Lung (tissue), 12 donors: ENCODE data around the gene PLCXD3. TPM values are rescaled to one million over a fixed set of nuclear protein-coding genes. Genes with fewer than 3 reads are reported as not detected.

Source experiments
- ATAC-seq: fragments of 200-7000 bp; cut with Tn5 transposase; one replicate; pipeline ENCODE4 v1.9.1; 2020; ENCODE audit warnings: moderate number of reproducible peaks; ENCODE audit not compliant: insufficient read depth, low FRiP score
- DNase-seq, 3 donors: peaks; one replicate each; pipeline ENCODE4 v3.0.0-alpha.2; 2013 to 2017
- H3K27ac ChIP-seq, 2 donors: one replicate each; pipeline ENCODE4 v1.5.1; 2013; ENCODE audit warnings: mild to moderate bottlenecking in 2 of 2, moderate library complexity in 2 of 2, control low read depth in 1 of 2, inconsistent platforms in 1 of 2, low read depth in 1 of 2, low read length in 1 of 2
- H3K27me3 ChIP-seq, 3 donors: one replicate each; pipeline ENCODE4 v1.5.1; 2013; ENCODE audit warnings: low read length in 2 of 3; ENCODE audit not compliant: control insufficient read depth in 3 of 3, insufficient read depth in 3 of 3
- H3K36me3 ChIP-seq, 4 donors: one replicate each; pipeline ENCODE4 v1.5.1; 2013; ENCODE audit warnings: low read length in 4 of 4, mild to moderate bottlenecking in 1 of 4, moderate library complexity in 1 of 4; ENCODE audit not compliant: control insufficient read depth in 4 of 4, insufficient read depth in 4 of 4
- H3K4me1 ChIP-seq, 5 donors: one replicate each; pipeline ENCODE4 v1.5.1; 2013; ENCODE audit warnings: low read length in 5 of 5, mild to moderate bottlenecking in 2 of 5, moderate library complexity in 1 of 5; ENCODE audit not compliant: control insufficient read depth in 5 of 5, insufficient read depth in 5 of 5
- H3K4me3 ChIP-seq: one replicate; pipeline ENCODE4 v1.5.1; 2013; ENCODE audit warnings: mild to moderate bottlenecking, control low read depth, moderate library complexity
- H3K9ac ChIP-seq, 2 donors: one replicate each; pipeline ENCODE4 v1.5.1; 2013; ENCODE audit warnings: low read length in 2 of 2, control low read depth in 1 of 2; ENCODE audit not compliant: insufficient read depth in 1 of 2
- H3K9me3 ChIP-seq, 4 donors: one replicate each; pipeline ENCODE4 v1.5.1; 2013; ENCODE audit warnings: low read length in 3 of 4, mild to moderate bottlenecking in 1 of 4, moderate library complexity in 1 of 4; ENCODE audit not compliant: control insufficient read depth in 4 of 4, insufficient read depth in 3 of 4
- WGBS, 2 donors: extraction: QIAGEN DNeasy Blood & Tissue Kit; methylation state at CpG; one replicate each; pipeline ENCODE4 v1.1.7; 2013; 5-methylcytosine and 5-hydroxymethylcytosine counted together
- polyA plus RNA-seq, 2 donors: library from polyadenylated mRNA; stranded (reverse); fragments of 200-250 nt; gene quantifications; one replicate each; pipeline ENCODE4 v1.2.1, GENCODE V29; 2013
- total RNA-seq, 2 donors: library from RNA; depleted of rRNA in 1 of 2; stranded (reverse); fragments of >200 nt in 1 of 2; gene quantifications; one replicate each; pipeline ENCODE4 v1.2.1, GENCODE V29; 2014 to 2021
- TF ChIP-seq, protein P1 (sequence below): IDR thresholded peaks from 2 replicates; pipeline ENCODE4 v1.5.1; 2012; ENCODE audit warnings: mild to moderate bottlenecking; ENCODE audit errors: control extremely low read depth, extremely low read depth
- donor health status: control.
- donor health status: control.
- donor health status: Bipolar disorder and iron deficiency.
- donor health status: healthy.
- donor health status: DM: yes; HTN: yes; CAD: no.

The PLCXD3 gene
- total and polyA plus RNA-seq, 4 donors = 0.38 to 2.1 (median 0.54) TPM

DNA sequence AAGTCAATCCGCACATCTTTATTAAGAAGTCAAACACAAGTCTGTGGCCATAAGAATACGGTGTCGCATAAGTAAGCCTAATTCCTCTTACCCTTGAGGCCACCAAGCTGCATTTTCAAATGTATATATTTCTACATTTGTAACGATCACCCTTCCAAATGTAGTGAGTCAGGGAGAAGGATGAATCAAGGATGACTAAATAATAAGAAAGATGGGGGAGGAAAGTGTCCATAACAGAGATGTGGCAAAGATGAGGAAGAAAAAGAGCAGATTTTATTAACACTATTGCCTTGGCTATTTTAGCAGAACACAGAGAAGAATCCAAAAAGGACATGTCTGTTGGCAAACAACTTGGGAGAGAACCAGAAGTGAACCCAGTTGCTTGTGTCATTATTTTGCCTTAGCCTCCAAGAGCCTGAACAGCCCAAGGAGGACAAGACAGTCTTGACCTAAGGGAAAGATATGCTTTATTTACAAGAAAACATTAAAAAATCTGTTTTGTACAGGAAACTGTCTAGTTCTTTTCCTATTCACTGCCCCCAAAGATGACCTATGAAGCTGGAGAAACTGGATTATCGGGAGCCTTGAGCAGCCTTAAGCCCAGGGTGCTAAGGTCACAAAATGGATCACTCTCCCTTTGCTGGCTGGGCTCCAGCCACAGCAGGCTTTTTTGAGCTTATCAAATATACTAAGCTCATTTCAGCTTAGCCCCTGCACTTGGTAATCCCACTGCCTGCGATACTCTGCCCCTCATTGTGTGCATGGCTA is 101.5 kb downstream of the PLCXD3 start:
- ATAC-seq = peak; percentile 30
- Histone ChIP-seq H3K4me3 (no peak overlapping the region), H3K27ac (peak overlapping the region in 1 of 2 donors; percentile 86), H3K4me1 (peaks cover 0 to 21% (median 0%) of the 10 kb centered on the region in 5 donors), H3K9ac (no peak overlapping the region), H3K27me3 (no peaks in the 10 kb centered on the region), H3K9me3 (no peaks in the 10 kb centered on the region), H3K36me3 (no peaks in the 10 kb centered on the region)
- WGBS, 2 donors = 81 to 91% methylated on average over 6 of the region's 6 CpGs
- DNase-seq = no peak
- TF ChIP-seq, protein P1, sequence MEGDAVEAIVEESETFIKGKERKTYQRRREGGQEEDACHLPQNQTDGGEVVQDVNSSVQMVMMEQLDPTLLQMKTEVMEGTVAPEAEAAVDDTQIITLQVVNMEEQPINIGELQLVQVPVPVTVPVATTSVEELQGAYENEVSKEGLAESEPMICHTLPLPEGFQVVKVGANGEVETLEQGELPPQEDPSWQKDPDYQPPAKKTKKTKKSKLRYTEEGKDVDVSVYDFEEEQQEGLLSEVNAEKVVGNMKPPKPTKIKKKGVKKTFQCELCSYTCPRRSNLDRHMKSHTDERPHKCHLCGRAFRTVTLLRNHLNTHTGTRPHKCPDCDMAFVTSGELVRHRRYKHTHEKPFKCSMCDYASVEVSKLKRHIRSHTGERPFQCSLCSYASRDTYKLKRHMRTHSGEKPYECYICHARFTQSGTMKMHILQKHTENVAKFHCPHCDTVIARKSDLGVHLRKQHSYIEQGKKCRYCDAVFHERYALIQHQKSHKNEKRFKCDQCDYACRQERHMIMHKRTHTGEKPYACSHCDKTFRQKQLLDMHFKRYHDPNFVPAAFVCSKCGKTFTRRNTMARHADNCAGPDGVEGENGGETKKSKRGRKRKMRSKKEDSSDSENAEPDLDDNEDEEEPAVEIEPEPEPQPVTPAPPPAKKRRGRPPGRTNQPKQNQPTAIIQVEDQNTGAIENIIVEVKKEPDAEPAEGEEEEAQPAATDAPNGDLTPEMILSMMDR = no peak

DNA sequence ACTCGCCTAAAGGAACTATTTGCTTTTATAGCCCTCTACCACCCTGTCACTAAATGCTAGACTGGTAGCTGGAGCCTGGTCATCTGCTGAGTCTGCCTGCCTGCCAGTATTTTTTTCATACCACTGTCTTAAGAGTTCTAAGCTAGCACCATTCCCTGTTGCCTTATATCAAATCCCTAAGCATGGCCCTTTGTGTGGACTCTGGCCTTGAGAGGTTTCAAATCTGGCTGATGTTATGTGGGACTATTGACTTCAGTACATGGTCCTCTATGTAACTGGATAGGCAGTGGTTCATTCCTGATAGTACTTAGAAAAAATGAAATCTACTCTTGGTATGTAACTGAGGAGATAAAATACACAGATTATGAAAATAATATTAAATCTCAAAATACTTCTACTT is 103.5 kb downstream of the PLCXD3 start:
- Histone ChIP-seq H3K9ac (no peak overlapping the region), H3K4me3 (no peak overlapping the region), H3K27me3 (no peaks in the 10 kb centered on the region), H3K27ac (peak overlapping the region in 1 of 2 donors; percentile 94), H3K4me1 (peaks cover 0 to 17% (median 0%) of the 10 kb centered on the region in 5 donors), H3K9me3 (no peaks in the 10 kb centered on the region), H3K36me3 (no peaks in the 10 kb centered on the region)
- ATAC-seq (no peak), DNase-seq (no peak)
- 81 to 88% methylated on average over 1 of the region's 1 CpG for WGBS, 2 donors
- TF ChIP-seq, protein P1 = no peak

DNA sequence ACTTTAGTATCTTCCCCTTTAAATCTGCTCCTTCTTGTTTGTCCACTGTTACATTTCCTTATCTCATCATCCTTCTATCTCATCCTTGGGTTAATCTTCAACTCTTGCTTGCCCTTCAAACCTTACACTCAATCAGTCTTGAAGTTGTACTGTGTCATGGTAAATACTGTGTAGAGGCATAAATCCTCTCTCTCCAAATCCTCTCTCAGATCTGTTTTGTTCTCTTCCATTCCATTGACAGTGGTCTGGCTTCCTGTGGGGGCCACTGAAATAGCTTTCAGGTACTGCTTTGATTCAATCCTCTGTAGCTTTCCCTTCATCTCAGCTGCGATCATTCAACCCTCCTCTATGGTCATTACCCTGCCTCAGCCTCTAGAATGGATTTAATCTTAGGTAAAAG is 104.0 kb downstream of the PLCXD3 start:
- DNase-seq = no peak
- no peak overlapping the region for H3K9ac ChIP-seq
- ATAC-seq = no peak
- peaks cover 0 to 17% (median 0%) of the 10 kb centered on the region in 5 donors for H3K4me1 ChIP-seq
- WGBS, 2 donors = 76 to 91% methylated on average over 1 of the region's 1 CpG
- H3K36me3 ChIP-seq = no peaks in the 10 kb centered on the region
- TF ChIP-seq, protein P1 = no peak
- no peak overlapping the region for H3K4me3 ChIP-seq
- H3K9me3 ChIP-seq = no peaks in the 10 kb centered on the region
- H3K27me3 ChIP-seq = no peaks in the 10 kb centered on the region
- peak overlapping the region in 1 of 2 donors; percentile 94 for H3K27ac ChIP-seq
